ELR (cell line): ENCODE measurements around the gene ZBED3.
A peak's percentile ranks its signal among the peaks of the same experiment; 100 is the strongest.
"Not testable (repeated sequence)": the region's sequence is repeated elsewhere in the genome, so short reads cannot be mapped to it uniquely, and the experiment has no call there.

Source experiments
- DNase-seq: peaks from one replicate; pipeline ENCODE4 v3.0.0-alpha.2; 2015; ENCODE audit warnings: low read depth

The ZBED3 gene, protein sequence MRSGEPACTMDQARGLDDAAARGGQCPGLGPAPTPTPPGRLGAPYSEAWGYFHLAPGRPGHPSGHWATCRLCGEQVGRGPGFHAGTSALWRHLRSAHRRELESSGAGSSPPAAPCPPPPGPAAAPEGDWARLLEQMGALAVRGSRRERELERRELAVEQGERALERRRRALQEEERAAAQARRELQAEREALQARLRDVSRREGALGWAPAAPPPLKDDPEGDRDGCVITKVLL

DNA sequence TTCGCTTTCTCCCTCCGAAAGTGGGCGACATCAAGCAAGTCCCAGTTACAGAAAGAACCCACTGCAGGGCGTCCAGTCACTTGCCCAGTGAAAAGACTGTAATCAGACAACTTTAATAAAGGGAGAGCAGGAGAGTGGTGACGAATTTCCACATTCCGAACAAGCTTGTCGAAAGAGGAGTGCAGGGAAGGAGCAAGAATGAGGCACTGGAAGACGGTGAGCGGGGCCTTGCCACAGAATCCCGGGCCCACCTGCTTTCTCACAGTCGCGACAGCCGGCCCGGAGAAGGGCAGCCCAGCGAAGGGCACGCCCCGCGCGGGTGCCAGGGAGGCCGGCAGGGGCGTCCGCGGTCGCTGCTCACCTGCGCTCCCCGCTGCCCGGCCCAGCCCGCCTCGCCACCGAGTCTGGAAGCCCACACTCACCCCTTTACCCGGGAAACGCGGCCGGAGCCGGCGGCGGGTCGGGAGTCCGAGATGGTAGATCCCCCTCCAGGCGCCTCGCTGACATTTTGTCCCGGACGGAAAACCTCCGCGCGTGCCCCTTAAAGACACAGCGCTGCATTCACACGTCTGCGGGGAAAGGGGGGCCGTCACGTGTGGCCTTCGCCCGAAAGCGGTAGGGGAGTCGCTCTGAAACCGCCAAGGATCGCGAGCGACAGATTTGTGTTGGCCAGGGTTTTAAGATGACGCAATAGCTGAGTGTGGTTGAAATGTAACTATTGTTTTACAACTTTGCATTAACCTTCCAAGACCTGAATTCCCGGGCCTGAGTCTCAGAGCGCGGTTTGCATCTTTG lies at the start of gene ZBED3:
Gene ZBED3, minus strand, starts transcription at position 597 of the 795 bp plus-strand sequence. CDS start 9,407 bp downstream, outside the sequence.
- peak; percentile 76 for DNase-seq

DNA sequence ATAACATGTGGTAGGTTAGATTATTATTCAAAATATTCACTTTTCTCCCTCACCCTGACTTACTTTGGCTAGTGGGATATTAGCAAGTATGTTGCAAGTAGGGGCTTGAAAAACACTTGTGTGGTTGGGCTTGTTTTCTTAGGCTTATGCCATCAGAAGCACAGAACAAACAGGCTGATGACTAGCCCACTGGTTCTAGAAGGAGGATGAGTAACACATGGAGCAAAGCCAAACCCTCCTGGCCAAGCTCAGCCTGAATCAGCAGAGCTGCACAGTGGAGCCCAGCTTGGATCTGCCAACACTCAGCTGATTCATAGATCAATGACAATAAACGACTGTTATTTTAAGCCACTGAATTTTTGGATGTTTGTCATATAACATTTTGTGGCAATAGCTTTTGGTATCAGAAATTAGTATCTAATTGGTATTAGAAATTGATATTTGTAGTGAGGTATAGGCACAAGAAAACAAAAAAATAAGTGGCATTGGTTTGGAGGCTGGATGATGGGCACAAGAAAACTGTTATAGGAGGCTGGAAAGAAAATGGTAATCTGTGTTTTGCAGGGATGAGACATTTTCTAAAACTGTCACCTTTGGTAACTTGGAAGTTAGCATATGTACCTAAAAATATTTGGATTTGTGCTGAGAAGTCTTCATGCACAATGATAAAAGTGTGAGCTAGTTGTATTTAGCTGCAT lies 46.1 kb upstream of the ZBED3 start:
- peak; percentile 97 for DNase-seq

- no peak for DNase-seq
Measured at GRCh38 chr5:77131361-77131760, 44.3 kb upstream of the ZBED3 start.

GRCh38 chr5:77129391-77129990 lies 42.4 kb upstream of the ZBED3 start:
- DNase-seq: peak; percentile 62

- no peak for DNase-seq
Measured at GRCh38 chr5:77128411-77129061, 41.5 kb upstream of the ZBED3 start.

GRCh38 chr5:77123057-77123456 lies 36.0 kb upstream of the ZBED3 start:
- DNase-seq: no peak

DNA sequence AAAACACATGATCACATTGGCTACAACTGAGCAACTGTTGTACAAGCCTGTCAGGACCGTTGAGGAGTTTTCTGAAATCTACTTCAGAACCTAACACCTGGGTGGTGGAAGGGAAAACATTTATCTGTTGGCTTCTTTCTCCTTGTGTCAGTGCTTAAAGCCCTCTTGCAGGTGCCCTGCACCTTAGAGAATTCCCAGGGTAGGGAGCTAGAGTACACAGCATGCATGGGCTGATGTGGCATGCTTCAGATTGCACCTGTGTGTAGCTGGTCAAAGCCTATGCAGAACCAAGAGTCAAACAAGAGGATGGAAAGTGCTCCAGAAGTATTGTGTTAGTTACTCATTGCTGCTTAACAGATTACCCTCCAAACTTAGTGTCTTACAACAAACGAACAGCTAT lies 33.6 kb upstream of the ZBED3 start:
- no peak for DNase-seq

DNA sequence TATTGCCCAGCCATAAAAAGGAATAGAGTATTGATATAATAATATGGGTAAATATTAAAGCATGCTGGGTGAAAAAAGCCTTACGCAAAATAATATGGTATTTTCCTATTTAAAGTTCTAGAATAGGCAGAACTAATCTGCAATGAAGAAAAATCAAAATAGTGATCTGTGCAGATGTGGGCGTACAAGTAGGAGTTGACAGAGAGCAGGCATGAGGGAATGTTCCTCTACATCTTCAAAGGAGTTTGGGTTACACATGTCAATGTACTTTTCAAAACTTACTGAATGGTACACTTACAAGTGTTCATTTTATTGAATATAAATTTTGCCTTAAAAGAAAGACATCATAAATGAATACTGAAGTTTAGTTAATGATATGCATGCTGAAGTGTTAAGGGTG lies 33.0 kb upstream of the ZBED3 start:
- no peak for DNase-seq

DNA sequence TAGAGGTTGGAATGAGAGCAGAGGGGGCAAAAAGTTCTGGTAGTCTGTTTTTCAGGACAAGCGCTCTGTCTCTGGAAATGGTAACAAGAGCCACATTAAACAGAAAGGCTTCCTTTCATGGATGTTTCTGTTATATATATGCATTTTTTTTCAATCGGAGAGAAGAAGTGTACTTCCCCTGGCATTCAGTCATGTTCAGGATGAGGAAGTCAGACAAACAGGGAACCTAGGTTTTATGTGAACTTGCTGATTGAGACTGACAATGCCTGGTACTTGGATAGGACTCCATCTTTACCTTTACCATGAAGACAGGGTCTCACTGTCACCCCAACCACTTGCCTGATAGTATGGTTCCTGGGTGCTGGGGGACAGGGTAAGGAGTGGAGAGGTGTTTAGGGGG lies 30.1 kb upstream of the ZBED3 start:
- DNase-seq: no peak

- DNase-seq: not testable (repeated sequence)
Measured at GRCh38 chr5:77107035-77107434, 19.9 kb upstream of the ZBED3 start.

DNA sequence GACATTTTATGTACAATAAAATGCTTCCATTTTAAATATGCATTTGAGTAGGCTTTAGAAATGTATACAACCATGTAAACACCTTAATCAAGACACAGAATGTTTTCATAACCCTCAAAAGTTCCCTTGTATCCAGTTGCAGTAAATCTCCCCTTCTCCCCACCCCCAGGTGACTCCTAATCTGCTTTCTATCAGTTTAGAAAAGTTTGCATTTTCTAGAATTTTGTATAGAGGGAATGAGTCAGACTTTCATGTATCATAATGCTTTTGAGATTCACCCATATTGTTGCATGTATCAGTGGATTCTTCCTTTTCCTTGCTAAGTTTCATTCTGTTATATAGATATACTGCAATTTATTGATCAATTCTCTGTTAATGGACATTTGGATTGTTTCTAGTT lies 17.7 kb upstream of the ZBED3 start:
- no peak for DNase-seq

- no peak for DNase-seq
Measured at GRCh38 chr5:77103457-77103856, 16.4 kb upstream of the ZBED3 start.

DNA sequence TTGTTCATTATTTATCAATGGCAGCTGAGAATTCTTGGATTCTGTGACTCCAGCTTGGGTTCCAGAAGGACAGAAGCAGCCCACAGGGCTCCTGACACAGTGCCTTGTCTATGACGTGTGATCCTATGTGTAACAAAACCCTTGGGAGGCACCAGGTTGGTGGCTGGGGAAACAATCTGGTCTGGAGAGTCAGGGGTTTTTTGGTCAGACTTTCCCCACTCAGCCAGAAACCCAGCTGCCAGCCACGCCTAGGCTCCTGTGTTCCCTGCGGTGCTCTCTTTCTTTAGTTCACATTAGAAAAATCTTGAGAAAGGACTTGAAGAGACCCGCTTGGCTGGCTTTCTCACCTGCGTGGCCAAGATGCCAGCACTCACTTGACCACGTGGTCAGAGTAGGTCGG lies 15.5 kb upstream of the ZBED3 start:
- DNase-seq: no peak

GRCh38 chr5:77101298-77101697 lies 14.2 kb upstream of the ZBED3 start:
- DNase-seq: peak; percentile 70

DNA sequence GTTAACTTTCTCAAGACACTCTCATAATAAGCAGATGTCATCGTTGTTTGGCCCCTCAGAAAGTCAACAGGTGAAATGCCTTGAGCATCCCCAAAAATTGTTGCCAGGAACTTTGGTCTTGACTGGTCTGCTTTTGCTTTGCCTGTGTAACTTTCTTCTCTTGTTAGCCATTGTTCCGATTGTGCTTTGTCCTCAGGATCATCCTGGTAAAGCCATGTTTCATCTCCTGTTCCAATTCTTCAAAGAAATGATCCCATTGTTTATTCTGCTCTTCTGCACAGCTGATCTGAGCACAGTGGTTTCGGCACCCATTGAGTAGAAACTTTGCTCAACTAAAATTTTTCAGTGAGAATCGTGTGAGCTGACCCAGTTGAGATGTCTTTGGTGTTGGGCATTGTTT lies 8.1 kb upstream of the ZBED3 start:
- no peak for DNase-seq

GRCh38 chr5:77087484-77088261 lies 588 bp upstream of the ZBED3 start:
- no peak for DNase-seq

DNA sequence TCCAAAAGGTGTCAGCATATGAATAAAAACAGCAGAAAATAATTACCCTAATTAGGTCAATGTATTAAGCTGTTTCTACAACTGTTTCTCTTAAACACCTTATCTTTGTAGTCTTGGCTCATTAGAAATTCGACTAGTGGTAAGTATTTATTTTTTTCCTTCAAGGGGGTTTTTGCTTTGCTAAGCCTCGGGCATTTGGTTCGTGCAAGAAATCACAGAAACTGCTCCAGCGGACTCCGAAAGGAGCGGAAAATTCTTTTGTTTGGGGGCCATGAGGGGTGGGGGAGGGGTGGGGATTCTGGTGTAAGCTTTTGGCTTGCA lies 757 bp downstream of the ZBED3 start:
- no peak for DNase-seq

DNA sequence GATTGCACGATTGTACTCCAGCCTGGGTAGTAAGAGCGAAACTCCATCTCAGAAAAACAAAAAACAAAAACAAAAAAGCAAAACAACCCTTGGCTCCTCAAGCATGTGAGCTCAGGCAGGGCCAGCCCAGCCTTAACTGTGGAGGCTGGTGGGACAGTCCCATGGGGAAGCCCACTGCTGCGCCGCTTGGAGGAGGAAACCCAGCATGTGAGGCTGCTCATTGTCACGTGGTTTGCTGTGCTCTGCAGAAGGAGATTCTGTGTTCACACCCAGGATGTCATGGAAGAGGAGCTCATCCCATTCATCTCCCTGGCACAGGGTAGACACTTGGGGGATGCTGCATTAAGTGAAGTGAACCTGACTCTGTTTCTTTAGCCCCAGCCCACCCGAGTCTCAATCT lies 4.0 kb downstream of the ZBED3 start:
- DNase-seq: no peak

DNA sequence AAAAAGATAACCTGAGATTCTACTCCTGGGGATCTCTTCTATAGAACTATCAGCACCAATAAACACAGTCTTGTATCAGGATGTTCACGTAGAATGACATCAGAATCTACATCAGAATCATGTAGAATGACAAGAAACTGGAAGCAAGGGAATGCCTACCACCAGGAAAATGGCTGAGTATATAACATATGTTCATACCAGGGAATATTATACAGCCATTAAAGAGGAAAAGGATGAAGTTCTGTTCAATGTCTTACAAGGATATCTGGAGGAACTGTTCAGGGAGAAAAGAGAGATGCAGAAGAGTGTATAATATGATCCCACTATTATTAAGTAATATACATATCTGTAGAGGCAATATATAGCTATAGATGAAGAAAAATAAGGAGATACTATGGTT lies 4.8 kb downstream of the ZBED3 start:
- no peak for DNase-seq

- DNase-seq: no peak
Measured at GRCh38 chr5:77080905-77081304, 6.2 kb downstream of the ZBED3 start.

DNA sequence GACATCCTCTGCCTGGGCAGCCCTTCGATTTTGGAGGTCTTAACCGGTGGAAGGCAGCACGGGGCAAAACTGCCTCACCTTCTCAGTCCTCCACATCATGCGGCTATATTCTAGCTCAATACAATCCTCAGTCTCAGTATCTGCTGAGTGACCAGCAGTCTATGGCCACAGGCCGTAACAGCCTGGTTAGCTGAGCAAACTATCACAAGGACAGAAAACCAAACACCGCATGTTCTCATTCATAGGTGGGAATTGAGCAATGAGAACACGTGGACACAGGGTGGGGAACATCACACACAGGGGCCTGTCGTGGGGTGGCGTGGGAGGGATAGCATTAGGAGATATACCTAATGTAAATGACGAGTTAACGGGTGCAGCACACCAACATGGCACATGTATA lies 6.6 kb downstream of the ZBED3 start:
- not testable (repeated sequence) for DNase-seq

- no peak for DNase-seq
Measured at GRCh38 chr5:77077829-77078176, 9.3 kb downstream of the ZBED3 start.
